Measurements from ENCODE around the gene COPG2.

COPG2 gene

DNA sequence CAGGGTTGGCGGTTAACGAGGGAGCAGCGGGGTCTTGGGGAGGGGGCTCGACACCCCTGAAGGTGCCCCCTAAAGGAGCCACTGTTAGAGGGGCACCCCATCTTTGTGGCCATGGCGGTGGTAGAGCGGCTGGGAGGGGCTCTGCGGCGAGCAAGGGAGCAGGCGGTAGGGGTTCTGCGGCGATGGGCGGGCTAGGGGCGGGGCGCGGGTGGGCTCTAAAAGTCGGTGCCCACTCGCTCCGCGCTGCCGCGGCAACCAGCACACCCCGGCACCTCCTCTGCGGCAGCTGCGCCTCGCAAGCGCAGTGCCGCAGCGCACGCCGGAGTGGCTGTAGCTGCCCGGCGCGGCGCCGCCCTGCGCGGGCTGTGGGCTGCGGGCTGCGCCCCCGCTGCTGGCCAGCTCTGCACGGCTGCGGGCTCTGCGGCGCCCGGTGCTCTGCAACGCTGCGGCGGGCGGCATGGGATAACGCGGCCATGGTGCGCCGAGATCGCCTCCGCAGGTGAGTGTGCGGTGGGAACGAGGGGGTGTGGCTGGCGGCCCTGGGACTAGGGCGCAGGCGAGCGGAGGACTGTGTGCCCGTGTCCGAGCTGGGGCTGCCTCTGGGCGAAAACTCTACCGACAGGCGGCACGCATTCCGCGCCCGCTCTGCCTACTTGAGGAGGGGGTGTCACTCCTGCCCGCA, 176.6 kb downstream of the COPG2 start, which contains the start of gene MEST:
TSS of gene MEST (plus strand) at position 245 of the 682 bp plus-strand sequence. CDS start at position 474, 229 bp downstream.
- peak; percentile 22 for DNase-seq

DNA sequence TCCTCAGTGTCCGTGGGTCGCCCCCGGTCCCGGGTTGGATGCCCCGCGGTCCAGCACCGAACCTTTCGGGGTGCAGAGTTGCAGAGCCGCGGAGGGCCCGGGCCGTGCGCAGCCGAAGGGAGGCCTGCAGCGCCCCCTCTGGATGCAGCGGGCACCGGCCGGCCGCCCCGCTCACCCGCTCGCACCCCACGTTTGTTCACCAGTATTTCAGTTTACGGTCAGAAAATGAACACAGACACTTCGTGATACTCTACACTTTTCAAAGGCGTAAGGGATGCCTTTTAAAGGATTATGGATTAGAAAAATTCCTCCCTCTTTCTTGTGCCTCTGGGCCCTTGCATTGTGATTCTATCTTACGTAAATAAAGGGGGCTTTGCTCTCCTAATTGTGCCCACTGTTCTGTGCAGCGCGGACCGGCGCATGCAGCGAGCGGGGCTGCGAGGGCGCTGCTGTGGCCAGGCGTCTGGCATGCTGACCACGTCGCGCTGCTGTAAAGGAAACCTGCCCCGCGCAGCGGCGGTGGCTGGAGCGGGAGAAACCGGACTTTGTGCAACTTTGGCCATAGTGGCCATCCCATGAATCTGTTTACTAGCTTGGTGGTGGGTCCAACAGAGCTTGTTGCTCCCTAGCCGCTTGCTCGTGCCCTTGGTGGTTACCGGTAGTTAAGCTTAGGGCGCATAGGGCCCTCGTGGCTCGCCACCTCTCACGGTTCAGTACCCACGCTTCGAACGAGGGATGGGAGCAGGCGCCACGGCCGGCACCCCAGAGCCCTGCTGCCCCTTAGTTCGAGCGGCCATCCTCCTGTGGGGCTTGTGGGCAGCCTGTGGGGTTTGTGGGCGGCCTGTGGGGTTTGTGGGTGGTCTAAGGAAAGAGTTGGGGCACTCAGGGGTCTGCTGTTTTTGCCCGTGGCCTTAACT, 177.4 kb downstream of the COPG2 start:
- DNase-seq, result peak; percentile 56

DNA sequence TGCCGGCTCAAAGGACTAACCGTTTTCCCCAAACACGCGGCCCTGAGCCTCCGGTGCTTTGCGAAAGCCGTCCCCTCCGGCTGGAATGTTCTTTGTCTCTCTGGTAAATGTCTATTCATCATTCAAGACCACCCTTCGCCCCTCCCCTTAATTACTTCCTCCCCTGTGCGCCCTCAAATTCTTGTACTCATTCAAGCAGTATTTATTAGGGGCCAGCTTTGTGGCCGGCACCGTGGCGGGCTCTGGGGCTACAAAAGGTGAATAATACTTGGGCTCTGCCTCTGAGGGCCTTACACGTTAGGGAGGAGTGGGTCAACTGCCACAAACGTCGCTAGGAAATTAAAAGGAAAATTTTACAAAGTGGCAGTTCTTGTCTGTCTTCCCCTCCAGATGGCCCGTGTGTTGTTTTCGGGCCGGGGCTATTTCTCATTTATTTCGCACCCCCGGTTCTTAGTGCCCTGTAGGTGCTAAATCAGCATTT, 178.2 kb downstream of the COPG2 start:
- DNase-seq, result no peak

DNA sequence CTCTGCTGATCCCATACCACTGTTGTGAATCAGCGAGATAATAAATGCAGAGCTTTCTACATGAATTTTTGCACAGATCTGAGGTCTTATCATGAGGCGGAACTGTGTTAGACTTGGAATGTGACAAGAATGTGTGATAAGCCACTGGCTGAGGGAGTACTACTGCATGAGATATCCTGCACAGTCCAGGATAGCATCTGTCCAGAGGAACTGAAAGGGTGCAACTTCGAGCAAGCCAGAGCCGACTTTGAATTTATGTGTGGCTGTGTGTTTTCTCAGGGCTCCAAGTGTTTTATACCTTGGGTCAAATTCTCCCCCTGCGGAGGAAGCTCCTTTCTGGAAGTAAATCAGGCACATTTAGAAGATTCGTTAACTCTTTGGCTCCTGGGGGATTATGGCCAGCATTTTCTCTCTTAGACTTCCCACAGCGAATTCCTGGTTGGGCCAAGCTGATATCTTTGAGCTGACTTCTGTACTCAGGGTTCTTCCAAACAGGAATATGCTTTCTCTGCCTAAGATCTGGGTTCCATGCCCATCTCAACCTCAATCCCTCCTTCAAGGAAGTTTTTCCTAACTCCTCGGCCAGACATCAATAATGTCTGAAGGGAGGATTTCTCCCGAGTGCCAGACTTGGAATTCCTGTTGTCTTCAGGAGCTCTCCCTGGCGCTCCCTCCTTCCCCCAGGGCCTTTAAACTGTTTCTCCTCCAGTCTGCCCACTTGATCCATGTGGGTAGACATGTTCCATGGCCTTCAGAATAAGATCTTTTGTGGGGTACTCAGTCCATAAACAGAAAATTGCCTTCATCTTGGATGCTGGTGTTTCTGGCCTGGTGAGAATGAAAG, 179.2 kb downstream of the COPG2 start:
- DNase-seq, result no peak

DNA sequence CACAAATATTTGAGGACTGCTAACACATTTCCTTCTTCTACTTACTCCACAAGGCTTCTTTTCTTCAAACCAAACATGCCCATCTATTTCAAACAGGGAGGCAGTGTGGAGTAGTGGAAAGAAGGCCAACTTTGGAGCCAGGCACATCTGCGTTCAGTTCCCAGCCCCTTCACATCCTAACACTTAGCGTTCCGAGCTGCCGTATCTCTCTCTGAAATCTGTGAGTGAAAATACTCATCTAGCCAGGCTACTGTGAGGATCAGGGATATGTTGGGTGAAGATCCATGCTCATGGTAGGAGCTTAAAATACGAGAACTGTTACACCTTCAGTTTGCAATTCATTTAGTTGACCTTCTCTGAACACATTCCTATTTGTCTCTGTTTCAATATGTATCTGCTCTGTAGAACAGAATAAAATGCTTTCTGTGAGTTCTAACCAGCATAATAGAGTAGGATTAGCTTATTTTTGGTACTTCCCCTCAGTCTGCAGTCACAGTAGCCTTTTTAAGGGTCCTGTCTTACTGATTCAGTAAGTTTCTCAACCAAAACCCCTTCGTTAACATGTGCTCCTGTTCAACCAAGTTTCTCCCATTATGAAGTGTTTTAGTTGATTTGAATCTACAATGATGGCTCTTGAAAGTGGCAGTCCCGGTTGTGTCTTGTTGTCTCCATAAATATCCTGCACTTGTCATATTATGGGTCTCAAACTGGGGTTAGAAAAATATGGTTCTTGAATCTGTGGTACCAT, 180.0 kb downstream of the COPG2 start:
- DNase-seq, result no peak

DNA sequence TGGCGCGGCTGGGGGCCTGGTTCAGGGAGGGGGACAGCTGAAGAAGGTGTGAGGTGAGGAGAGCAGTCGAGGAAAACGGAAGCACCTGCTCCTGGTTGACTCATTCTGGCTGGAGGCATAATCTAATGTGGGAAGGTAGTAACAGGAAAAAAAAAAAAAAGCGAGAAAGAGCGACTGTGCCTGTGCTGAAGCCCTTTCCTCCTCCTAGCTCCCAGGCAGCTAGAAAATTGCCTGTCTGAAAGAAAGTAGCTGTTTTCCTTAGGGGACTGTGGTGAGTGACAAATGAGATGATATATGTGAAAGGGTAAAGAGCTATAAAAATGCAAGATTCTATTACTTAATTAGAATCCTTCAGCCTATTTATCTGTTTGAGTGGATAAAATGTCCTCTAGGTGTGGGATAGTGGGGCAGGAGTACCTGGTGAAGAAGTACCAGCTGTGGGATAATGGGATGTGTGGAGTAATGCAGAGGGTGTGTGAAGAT, 181.6 kb downstream of the COPG2 start:
- no peak for DNase-seq

DNA sequence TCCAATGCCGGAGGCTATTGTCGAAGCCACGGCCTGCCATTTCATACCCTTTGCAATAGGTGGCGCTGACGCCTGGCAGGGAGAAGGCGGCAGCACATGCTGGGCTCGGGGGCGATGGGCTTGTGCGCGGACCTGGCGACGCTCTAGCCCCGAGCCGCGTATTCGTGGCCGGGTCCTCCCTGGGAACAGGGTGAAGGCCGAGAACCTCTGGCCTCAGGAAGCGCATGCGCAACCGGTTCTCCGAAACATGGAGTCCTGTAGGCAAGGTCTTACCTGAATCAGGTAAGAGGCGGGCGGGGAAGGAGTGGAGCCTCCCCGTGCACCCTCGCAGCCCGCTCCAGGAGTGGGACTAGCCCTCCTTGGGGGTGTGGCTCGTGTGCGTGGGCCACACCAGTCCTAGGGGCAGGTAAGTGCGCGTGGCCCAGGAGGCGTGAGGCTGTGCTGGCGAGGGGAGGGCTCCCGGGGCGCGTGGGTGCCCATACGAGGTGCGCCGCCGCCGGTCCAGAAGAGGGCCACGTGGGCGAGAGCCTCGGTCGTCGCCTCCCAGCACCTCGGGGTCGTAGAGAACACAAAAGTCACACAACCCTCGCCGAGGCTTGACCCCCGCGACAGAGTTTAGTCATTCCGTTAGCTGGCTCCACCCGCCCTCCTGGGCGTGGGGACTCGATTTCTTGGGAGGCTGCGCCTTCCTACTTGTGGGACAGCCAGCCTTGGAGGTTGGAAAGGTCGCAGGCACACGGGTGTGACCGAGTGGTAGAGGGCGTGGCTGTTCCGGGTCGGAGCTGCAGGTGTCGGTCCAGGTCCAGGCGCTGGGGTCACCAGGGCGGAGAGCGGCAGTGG, 182.2 kb downstream of the COPG2 start:
- peak; percentile 65 for DNase-seq

DNA sequence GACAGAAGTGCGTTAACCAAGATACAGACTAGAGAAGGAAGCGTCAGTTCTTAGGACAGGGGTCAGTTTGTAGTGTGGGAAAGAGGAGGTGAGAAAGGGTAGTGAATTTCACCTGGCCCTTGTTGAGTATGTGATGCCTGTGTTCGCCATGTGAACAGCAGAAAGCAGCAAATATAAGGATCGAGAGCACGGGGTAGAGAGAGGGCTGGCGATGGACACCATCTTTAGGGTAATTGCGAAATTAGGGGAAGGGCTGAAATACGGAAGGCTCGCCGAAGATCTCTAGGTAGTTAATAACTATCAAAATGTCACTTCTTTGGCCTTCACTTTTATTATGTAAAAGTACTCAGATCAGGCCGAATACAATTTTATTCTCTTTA, 182.8 kb downstream of the COPG2 start:
- no peak for DNase-seq

DNA sequence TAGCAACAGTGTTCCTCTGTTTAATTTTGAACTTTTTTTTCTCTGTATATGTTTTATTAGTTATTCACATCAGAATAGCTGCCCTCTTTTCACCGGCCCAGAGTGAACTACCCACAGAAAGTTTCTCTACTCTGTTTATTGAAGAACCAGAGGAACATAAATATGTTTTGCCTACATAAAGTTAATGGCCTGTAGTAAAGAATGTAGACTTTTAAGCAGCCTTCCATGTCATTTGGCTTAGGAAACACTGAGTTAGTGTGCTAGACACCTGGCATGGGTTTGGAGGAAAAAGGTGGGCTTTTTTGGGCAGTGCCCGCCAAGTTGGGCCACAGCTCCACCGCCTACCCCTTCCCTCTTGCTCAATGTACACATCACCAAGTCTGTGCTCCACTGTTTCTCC, 185.5 kb downstream of the COPG2 start:
- no peak for DNase-seq

DNA sequence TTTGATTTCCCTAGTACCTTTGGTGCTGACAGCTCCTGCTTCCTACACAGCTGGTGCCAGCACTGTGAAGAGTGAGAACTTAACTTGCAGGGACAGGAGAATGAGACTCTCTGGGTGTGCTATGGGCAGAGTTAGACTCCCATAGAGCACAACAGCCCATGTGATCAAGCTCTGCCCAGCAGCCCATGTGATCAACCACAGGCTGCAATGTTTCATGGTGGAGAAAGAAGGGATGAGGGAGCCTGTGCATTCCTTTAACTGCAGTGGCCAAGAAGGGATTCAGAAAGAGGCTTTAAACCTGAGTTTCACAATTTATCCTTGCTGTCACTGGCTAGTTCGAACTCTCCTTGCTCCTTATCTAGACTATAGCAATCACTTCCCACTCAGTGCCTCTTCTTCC, 186.7 kb downstream of the COPG2 start:
- no peak for DNase-seq

DNA sequence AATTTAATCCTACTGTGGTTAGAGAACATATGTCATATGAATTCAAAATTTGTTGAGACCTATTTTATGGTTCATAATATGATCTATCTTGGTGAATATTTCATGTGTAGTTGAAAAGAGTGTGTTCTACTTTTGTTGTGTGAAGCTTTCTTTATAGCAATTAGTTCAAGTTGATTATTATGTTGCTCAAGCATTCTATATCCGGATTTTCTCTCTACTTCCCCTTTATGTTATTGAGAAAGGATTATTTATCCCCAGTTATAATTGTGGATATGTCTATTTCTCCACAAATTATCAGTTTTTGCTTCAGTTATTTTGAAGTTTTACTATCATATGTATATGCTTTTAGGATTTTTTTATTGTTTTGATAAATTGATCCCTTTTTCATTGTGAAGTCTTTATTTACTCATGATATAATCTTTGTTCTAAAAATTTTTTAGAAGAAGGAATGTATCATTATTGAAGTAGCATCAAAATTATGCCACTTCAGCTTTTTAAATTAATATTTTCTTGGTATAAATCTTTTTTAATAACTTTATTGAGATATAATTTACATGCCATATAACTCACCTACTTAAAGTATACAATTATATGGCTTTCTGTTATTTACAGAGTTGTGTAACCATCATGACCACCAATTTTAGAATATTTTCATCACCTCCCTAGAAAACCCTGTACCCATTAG, 188.7 kb downstream of the COPG2 start:
- DNase-seq, result no peak

DNA sequence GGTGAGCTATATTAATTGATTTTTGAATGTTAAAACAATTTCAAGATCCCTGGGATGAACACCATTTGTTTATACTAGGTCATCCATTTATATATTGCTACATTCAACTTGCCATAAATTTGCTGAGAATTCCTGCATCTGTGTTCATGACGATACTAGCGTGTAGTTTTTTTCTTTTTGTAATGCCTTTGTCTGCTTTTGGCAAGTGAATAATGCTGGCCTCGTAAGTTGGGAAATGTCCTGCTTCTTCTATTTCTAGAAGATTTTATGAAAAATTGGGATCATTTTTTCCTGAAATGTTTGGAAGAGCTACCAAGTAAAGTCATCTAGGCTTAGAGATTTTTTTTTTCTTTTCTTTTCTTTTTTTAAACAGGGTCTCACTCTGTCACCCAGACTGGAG, 189.6 kb downstream of the COPG2 start:
- no peak for DNase-seq

DNA sequence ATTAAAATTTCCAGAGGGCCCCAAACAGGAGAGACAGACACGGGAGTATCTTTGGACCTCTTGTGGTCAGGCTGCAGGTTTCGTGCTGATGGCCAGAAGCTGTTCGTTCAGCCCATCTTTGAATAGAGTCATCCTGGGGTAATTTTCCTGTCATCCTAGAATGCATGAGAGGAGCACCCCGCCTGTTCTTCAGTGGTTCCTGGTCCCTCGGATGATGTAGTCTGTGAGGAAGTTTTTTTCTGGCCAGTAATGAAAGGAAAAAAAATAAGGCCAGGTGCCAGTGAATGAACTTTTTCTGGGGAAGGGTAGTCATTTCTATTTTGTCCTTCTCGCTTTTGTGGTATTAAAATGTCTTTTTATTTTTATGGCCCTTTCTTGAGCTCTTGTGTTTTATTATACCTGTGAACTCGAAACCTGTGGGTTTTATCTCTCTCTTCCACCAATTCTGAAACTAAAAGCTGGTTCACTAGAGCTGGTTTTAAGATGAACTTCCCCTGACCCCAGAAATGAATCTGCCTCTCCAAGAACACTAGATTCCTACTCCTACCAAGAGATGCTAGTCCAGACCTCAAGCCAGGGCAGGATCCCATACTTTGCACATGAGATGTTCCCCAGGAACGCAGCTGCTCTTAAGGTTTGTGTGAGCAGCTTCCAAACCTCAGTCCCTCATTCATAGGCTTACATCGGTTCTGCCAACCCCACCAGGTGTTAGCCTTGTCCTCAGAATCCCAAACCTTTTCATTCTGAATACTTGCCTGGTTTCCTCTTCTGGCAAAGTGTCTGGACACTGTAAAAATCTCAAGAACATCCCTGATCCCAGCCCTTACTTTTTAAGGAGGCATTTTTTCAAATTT, 192.0 kb downstream of the COPG2 start:
- no peak for DNase-seq

DNA sequence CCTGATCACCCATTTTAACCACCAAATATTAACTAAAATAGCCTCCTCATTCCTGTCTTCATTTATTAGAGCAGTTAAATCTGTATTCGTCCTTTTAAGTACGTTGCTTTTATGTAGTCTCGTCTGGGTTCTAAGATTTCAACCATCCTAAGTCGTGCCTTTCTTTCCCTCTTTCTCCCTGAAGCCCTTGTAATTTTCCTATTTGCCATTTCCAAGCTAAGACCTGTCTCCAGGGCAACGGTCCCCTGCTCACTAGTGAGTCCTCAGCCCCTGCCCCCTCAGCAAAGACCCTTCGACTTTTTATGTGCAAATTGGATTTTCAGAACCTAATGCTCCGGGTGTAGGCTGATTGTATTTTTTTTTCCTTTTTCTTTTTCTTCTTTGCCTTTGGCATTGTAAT, 192.8 kb downstream of the COPG2 start:
- DNase-seq, result no peak

DNA sequence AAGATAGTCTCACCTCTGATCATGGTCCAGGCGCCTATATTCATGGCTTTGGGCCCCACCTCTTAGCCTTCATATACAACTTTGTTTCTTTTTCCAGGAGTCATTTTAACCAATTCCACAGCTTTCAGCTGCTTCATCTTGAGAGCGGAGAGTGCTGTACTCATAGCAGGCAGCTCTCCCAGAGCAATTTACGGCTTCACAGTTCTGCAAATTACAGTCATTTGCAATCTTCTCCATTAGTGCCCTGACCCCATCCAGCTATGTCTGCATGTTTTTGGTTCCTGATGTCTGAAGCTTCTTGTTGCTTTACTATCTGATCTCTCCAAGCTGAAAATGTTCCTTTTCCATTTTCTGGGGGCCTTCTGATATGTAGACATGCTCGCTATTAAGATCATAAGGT, 194.7 kb downstream of the COPG2 start:
- DNase-seq, result no peak

DNA sequence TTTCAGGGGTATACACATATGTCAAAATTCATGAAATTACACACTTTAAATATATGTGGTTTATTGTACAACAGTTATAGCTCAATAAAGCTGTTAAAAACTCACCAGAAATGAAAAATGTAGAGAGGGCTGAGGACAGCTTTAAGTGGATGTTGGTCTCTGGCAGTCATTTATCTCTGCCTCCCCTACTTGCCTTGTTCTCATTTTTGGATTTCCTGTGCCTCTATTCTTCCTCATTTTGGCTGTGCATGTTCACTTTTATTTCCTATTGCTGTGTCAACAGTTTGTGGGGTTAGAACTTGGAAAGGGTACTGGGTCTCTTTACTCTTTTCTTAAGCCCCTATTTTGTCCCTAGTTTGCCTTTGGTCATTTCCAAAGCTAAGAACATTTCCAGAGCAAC, 195.3 kb downstream of the COPG2 start:
- no peak for DNase-seq

DNA sequence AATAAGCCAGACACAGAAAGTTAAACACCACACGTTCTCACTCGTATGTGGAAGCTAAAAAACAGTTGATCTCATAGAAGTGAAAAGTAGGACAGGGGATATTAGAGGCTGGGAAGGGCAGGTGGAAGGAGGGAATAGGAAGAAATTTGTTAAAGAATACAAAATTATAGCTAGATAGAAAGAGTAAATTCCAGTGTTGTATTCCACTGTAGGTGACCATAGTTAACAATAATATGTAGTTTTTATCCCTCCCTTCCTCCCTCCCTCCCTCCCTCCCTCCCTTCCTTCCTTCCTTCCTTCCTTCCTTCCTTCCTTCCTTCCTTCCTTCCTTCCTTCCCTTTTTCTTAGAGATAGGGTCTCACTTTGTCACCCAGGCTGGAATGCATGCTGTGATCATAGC, 196.6 kb downstream of the COPG2 start:
- DNase-seq, result no peak

DNA sequence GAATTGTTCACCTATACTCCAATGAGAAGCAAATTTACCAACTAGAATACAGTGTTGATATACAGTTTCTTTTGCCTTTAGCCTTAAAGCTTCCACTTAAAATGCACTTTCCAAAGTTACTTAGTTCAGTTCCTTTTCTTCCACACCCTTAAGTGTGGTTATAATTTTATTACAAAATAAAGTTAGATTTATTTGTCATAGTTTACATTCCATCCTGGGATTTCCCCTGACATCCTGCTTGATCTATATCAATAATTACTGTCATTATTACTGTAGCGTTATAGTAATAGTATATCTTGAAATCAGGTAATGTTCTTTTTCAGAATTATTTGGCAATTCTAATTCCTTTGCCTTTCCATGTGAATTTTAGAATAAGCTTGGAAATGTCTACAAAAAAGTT, 199.9 kb downstream of the COPG2 start:
- DNase-seq, result no peak

DNA sequence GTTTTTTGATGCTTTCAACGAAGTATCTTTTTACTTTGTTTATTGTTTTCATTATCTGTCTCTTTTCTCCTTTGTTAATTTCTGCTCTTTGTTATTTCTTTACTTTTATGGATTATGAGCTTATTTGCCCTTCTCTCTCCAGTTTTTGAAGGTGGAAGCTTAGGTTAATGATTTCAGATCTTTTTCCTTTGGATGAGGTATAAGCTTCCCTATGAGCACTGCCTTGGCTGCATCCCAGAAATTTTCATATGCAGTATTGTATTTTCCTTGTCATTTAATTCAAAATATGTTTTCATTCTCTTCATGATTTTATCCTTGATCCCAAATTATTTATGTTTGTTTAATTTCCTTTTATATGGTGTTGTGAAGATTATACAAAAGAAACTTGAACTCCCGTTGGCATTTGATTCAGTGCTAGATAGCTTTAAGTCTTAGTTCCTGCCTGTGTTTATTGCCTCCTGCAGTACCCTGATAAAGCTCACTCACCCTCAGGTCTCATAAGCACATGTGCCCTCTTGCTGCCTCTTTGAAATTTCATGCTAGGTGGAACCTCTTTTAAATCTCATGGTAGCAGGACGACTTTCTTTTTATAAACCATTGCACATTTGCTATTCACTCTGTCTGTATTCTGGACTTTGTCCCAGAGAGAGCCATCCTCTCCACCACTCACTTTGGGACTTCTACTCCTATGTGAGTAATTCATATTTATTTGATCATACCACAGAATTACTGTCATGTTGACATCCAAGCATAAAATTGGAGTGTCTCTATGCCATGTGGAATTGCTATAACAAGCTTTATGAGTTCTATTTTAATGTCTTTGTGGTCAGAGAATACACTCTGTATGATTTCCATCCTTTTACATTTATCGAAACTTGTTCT, 204.8 kb downstream of the COPG2 start:
- DNase-seq, result no peak
